Liver (tissue), 3 donors: ENCODE measurements around the gene ZNF239.

Experiments used
- CTCF ChIP-seq: fragments of 150-350 bp; IDR thresholded peaks from 2 replicates; pipeline ENCODE4 v1.5.1; 2017; ENCODE audit warnings: improper control_type of control experiment, low read depth, low read length; ENCODE audit not compliant: missing input control
- EGR1 ChIP-seq, 2 donors: IDR thresholded peaks; 2 replicates each; pipeline ENCODE4 v1.6.1; 2016 to 2018; ENCODE audit warnings: antibody characterized with exemption in 2 of 2, low read depth in 2 of 2
- FOXA1 ChIP-seq: IDR thresholded peaks from 2 replicates; pipeline ENCODE4 v1.6.1; 2016; ENCODE audit warnings: antibody characterized with exemption
- HNF4A ChIP-seq, 2 donors: conservative IDR thresholded peaks; 2 replicates each; pipeline ENCODE4 v1.6.1; 2016; ENCODE audit warnings: antibody characterized with exemption in 2 of 2, mild to moderate bottlenecking in 2 of 2
- JUND ChIP-seq, 2 donors: IDR thresholded peaks; 2 replicates each; pipeline ENCODE4 v1.6.1; 2016; ENCODE audit warnings: antibody characterized with exemption in 2 of 2
- MAX ChIP-seq: IDR thresholded peaks from 2 replicates; pipeline ENCODE4 v1.6.1; 2016; ENCODE audit warnings: antibody characterized with exemption
- NR2F2 ChIP-seq: IDR thresholded peaks from 2 replicates; pipeline ENCODE4 v1.6.1; 2016; ENCODE audit warnings: antibody characterized with exemption
- RAD21 ChIP-seq, 2 donors: IDR thresholded peaks; 2 replicates each; pipeline ENCODE4 v1.6.1; 2016; ENCODE audit warnings: antibody characterized with exemption in 2 of 2, mild to moderate bottlenecking in 2 of 2
- SP1 ChIP-seq: IDR thresholded peaks from 2 replicates; pipeline ENCODE4 v1.6.1; 2018; ENCODE audit warnings: antibody characterized with exemption, mild to moderate bottlenecking
- TAF1 ChIP-seq: conservative IDR thresholded peaks from 2 replicates; pipeline ENCODE4 v1.6.1; 2016; ENCODE audit warnings: antibody characterized with exemption, mild to moderate bottlenecking
- YY1 ChIP-seq: IDR thresholded peaks from 2 replicates; pipeline ENCODE4 v1.6.1; 2016; ENCODE audit warnings: antibody characterized with exemption, mild to moderate bottlenecking
- TF ChIP-seq, protein P1 (sequence below): IDR thresholded peaks from 2 replicates; pipeline ENCODE4 v1.6.1; 2016; ENCODE audit warnings: antibody characterized with exemption, mild to moderate bottlenecking
- TF ChIP-seq, protein P2 (sequence below): IDR thresholded peaks from 2 replicates; pipeline ENCODE4 v1.6.1; 2016; ENCODE audit warnings: antibody characterized with exemption
- TF ChIP-seq, protein P3 (sequence below): IDR thresholded peaks from 2 replicates; pipeline ENCODE4 v1.6.1; 2016; ENCODE audit warnings: antibody characterized with exemption
- donor health status: healthy.
- donor health status: healthy.

- TF ChIP-seq, protein P1, sequence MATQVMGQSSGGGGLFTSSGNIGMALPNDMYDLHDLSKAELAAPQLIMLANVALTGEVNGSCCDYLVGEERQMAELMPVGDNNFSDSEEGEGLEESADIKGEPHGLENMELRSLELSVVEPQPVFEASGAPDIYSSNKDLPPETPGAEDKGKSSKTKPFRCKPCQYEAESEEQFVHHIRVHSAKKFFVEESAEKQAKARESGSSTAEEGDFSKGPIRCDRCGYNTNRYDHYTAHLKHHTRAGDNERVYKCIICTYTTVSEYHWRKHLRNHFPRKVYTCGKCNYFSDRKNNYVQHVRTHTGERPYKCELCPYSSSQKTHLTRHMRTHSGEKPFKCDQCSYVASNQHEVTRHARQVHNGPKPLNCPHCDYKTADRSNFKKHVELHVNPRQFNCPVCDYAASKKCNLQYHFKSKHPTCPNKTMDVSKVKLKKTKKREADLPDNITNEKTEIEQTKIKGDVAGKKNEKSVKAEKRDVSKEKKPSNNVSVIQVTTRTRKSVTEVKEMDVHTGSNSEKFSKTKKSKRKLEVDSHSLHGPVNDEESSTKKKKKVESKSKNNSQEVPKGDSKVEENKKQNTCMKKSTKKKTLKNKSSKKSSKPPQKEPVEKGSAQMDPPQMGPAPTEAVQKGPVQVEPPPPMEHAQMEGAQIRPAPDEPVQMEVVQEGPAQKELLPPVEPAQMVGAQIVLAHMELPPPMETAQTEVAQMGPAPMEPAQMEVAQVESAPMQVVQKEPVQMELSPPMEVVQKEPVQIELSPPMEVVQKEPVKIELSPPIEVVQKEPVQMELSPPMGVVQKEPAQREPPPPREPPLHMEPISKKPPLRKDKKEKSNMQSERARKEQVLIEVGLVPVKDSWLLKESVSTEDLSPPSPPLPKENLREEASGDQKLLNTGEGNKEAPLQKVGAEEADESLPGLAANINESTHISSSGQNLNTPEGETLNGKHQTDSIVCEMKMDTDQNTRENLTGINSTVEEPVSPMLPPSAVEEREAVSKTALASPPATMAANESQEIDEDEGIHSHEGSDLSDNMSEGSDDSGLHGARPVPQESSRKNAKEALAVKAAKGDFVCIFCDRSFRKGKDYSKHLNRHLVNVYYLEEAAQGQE = no peak
- no peak for TF ChIP-seq CTCF
- TF ChIP-seq HNF4A (conservative IDR thresholded peaks at IDR 0.05) = no peak
- no peak for TF ChIP-seq TAF1
- TF ChIP-seq MAX = no peak
- no peak for TF ChIP-seq EGR1 (IDR thresholded peaks at IDR 0.05; ENCODE audit: low read depth in 2 of 2)
- TF ChIP-seq FOXA1 = no peak
- TF ChIP-seq, protein P2, sequence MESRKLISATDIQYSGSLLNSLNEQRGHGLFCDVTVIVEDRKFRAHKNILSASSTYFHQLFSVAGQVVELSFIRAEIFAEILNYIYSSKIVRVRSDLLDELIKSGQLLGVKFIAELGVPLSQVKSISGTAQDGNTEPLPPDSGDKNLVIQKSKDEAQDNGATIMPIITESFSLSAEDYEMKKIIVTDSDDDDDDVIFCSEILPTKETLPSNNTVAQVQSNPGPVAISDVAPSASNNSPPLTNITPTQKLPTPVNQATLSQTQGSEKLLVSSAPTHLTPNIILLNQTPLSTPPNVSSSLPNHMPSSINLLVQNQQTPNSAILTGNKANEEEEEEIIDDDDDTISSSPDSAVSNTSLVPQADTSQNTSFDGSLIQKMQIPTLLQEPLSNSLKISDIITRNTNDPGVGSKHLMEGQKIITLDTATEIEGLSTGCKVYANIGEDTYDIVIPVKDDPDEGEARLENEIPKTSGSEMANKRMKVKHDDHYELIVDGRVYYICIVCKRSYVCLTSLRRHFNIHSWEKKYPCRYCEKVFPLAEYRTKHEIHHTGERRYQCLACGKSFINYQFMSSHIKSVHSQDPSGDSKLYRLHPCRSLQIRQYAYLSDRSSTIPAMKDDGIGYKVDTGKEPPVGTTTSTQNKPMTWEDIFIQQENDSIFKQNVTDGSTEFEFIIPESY = no peak
- TF ChIP-seq SP1 = no peak
- no peak for TF ChIP-seq NR2F2
- TF ChIP-seq, protein P3, sequence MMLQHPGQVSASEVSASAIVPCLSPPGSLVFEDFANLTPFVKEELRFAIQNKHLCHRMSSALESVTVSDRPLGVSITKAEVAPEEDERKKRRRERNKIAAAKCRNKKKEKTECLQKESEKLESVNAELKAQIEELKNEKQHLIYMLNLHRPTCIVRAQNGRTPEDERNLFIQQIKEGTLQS = no peak
- TF ChIP-seq YY1 = no peak
- TF ChIP-seq JUND (IDR thresholded peaks at IDR 0.05) = no peak
- no peak for TF ChIP-seq RAD21 (IDR thresholded peaks at IDR 0.05)
Measured at GRCh38 chr10:43584051-43584450, 9.6 kb upstream of the ZNF239 start.
